HCT116 (cell line): ENCODE measurements around the gene BLACAT1. TPM values are rescaled to one million over a fixed set of nuclear protein-coding genes. Genes with fewer than 3 reads are reported as not detected.

Source experiments
- ATAC-seq: fragments of 200-7000 bp; cut with Tn5 transposase; 2 replicates; pipeline ENCODE4 v1.9.1; 2020; ENCODE audit warnings: mild to moderate bottlenecking, moderate library complexity
- BruUV-seq: library from RNA; stranded (reverse); fragments of 400-500 nt; replicated peaks from 2 replicates; lab custom pipeline; 2021; lab: Mats Ljungman, UMichigan
- CTCF ChIA-PET: fragments of 300-600 bp; sonication (Branson Sonifier 250); formaldehyde crosslinking; loops from one replicate; lab custom pipeline; 2021; ENCODE audit warnings: antibody characterized with exemption; lab: Charles Lee
- POLR2A ChIA-PET: fragments of 300-600, 350-600 bp; sonication (Branson Sonifier 250); formaldehyde crosslinking; loops from one replicate; lab custom pipeline; 2021; ENCODE audit warnings: antibody characterized with exemption; lab: Charles Lee
- RAD21 ChIA-PET, 2 experiments: fragments of 300-600 bp; sonication (Branson Sonifier 250); formaldehyde crosslinking; loops; one replicate each; lab custom pipeline; 2023; ENCODE audit warnings: low total read pairs in 2 of 2; ENCODE audit not compliant: uncharacterized antibody in 2 of 2, unreplicated experiment in 2 of 2, low non-redundant PET in 1 of 2; lab: Charles Lee
- DNase-seq: peaks from one replicate; pipeline ENCODE4 v3.0.0-alpha.2; 2010; ENCODE audit warnings: low read depth, low spot score
- H2AFZ ChIP-seq: fragments of 200-600 bp; shearing (Covaris generic), sonication (generic); 2 replicates; pipeline ENCODE4 v1.6.1; 2017; ENCODE audit warnings: low read depth, mixed run types, mixed read lengths, antibody characterized with exemption, low read length; ENCODE audit not compliant: poor library complexity, severe bottlenecking
- H3K27ac ChIP-seq: 2 replicates; pipeline ENCODE4 v1.5.1; 2012; ENCODE audit warnings: low read depth, low read length
- H3K27me3 ChIP-seq: fragments of 200-600 bp; sonication (generic); 2 replicates; pipeline ENCODE4 v1.6.1; 2016; ENCODE audit warnings: mixed run types, low read length, mixed read lengths; ENCODE audit not compliant: insufficient read depth
- H3K36me3 ChIP-seq, 2 experiments: fragments of 200-500 bp in 1 of 2; fragments of 200-600 bp in 1 of 2; sonication (Bioruptor generic) in 1 of 2; sonication (generic) in 1 of 2; 2 replicates each; pipeline versions ENCODE4 v1.5.1 to v1.6.1; 2014 to 2016; ENCODE audit warnings: low read length in 2 of 2, inconsistent platforms in 1 of 2, mixed read lengths in 1 of 2, mixed run types in 1 of 2; ENCODE audit not compliant: insufficient read depth in 2 of 2, control insufficient read depth in 1 of 2
- H3K4me1 ChIP-seq, 2 experiments: fragments of 200-600 bp in 1 of 2; sonication (generic) in 1 of 2; 2 replicates each; pipeline versions ENCODE4 v1.5.1 to v1.6.1; 2012 to 2017; ENCODE audit warnings: low read length in 2 of 2, inconsistent platforms in 1 of 2, mild to moderate bottlenecking in 1 of 2, mixed read lengths in 1 of 2, mixed run types in 1 of 2, moderate library complexity in 1 of 2; ENCODE audit not compliant: insufficient read depth in 2 of 2, control insufficient read depth in 1 of 2
- H3K4me2 ChIP-seq: fragments of 200-600 bp; sonication (generic); 2 replicates; pipeline ENCODE4 v1.6.1; 2017; ENCODE audit warnings: mixed run types, low read length, mixed read lengths
- H3K4me3 ChIP-seq, 2 experiments: fragments of 200-600 bp in 1 of 2; sonication (generic) in 1 of 2; replicated peaks in 1 of 2; 2 replicates each; pipeline ENCODE4 v1.5.1; 2011 to 2016; ENCODE audit warnings: low read length in 2 of 2, control low read depth in 1 of 2, low read depth in 1 of 2, mild to moderate bottlenecking in 1 of 2, mixed read lengths in 1 of 2, mixed run types in 1 of 2
- H3K79me2 ChIP-seq: fragments of 200-600 bp; sonication (generic); 2 replicates; pipeline ENCODE4 v1.6.1; 2017; ENCODE audit warnings: mild to moderate bottlenecking, mixed run types, low read length, moderate library complexity, mixed read lengths; ENCODE audit not compliant: insufficient read depth
- H3K9ac ChIP-seq: fragments of 200-600 bp; sonication (generic); 2 replicates; pipeline ENCODE4 v1.6.1; 2016; ENCODE audit warnings: low read length, mixed read lengths
- H3K9me2 ChIP-seq: fragments of 200-600 bp; sonication (generic), shearing (Covaris generic); 2 replicates; pipeline ENCODE4 v1.6.1; 2017; ENCODE audit warnings: mixed run types, mild to moderate bottlenecking, moderate library complexity; ENCODE audit not compliant: insufficient read depth
- H3K9me3 ChIP-seq, 2 experiments: fragments of 200-500 bp in 1 of 2; fragments of 200-600 bp in 1 of 2; sonication (Bioruptor generic) in 1 of 2; sonication (generic) in 1 of 2; 2 replicates each; pipeline ENCODE4 v1.6.1; 2014 to 2017; ENCODE audit warnings: low read length in 2 of 2, mixed read lengths in 2 of 2, inconsistent platforms in 1 of 2, low read depth in 1 of 2, mild to moderate bottlenecking in 1 of 2, mixed run types in 1 of 2, moderate library complexity in 1 of 2; ENCODE audit not compliant: control insufficient read depth in 1 of 2, insufficient read depth in 1 of 2
- H4K20me1 ChIP-seq: fragments of 200-600 bp; sonication (generic), shearing (Covaris generic); 2 replicates; pipeline ENCODE4 v1.6.1; 2017; ENCODE audit warnings: mixed run types, mild to moderate bottlenecking, moderate library complexity; ENCODE audit not compliant: insufficient read depth
- ZNF274 ChIP-seq: fragments of 200-500 bp; sonication (Bioruptor generic); IDR thresholded peaks from 2 replicates; pipeline ENCODE4 v1.6.1; 2014; ENCODE audit warnings: mild to moderate bottlenecking, low read depth, low read length, inconsistent platforms
- intact Hi-C: fragments of 100-400 bp; cut with micrococcal nuclease; formaldehyde crosslinking; loops from 2 replicates; pipeline ENCODE4 v1.10.0; 2022
- total RNA-seq: library from RNA; stranded (reverse); gene quantifications from one replicate; pipeline ENCODE4 v1.2.1, GENCODE V29; 2021; ENCODE audit not compliant: unreplicated experiment
- TF ChIP-seq, protein P1 (sequence below), 3 experiments: fragments of 200-600 bp in 1 of 3; sonication (generic) in 1 of 3; IDR thresholded peaks in 2 of 3; conservative IDR thresholded peaks in 1 of 3; 2 replicates each; pipeline ENCODE4 v1.5.1; 2012 to 2017; ENCODE audit warnings: low read depth in 2 of 3, low read length in 2 of 3, antibody characterized with exemption in 1 of 3, borderline replicate concordance in 1 of 3, control low read depth in 1 of 3, mild to moderate bottlenecking in 1 of 3, mixed read lengths in 1 of 3, mixed run types in 1 of 3, moderate library complexity in 1 of 3; ENCODE audit not compliant: insufficient read depth in 1 of 3

BLACAT1 gene
- total RNA-seq, 1 experiment from 2014 or later, result 3.9 TPM

DNA sequence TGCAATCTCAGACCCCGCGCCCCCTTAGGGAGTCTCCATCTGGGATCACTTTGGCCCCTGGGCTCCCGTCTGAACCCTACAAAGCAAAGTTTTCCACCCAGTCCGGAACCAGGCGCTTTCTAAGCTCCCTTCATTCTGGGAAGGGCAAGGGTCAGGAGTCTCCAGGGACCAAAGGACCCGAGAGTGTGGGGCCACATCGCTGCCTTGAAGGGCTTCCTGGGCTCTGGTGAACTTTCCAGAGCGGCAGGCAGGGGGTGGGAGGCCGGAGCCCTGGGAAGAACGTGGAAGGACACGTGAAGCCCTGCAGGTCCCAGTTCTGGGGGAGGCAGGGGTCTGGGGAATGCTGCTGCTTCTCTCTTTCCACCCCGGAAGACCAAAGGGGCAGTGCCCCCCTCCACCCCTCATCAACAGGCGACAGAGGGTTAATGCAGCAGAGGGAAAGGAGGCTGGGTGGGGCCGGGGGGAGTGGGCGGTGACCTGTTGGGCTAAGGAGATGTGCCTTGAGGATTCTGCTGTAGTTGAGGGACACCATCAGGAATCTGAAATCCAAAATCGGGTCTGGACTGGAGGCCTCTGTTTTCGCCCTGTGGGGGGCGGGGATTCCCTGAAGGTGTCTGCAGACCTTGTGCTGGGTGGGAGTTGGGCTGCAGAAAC lies 49.4 kb upstream of the BLACAT1 start:
- Histone ChIP-seq H3K36me3 (no peaks in the 10 kb centered on the region), H3K4me3 (peak overlapping the region; percentile 75 to 76), H3K27me3 (no peaks in the 10 kb centered on the region), H3K9me2 (no peaks in the 10 kb centered on the region), H3K4me1 (peaks cover 12 to 29% of the 10 kb centered on the region in 2 experiments), H3K27ac (peak overlapping the region; percentile 86), H4K20me1 (no peaks in the 10 kb centered on the region), H3K79me2 (peaks cover 23% of the 10 kb centered on the region; the same call in 1 of the 2 replicates), H3K9ac (peak overlapping the region; percentile 82), H3K4me2 (peak overlapping the region; percentile 97), H2AFZ (no peak overlapping the region), H3K9me3 (no peaks in the 10 kb centered on the region)
- CTCF ChIA-PET, result interaction anchor here (1.0 kb wide), 2 partner anchors 17 to 19 kb away, joined by 4 to 5 read pairs; no protein-coding TSS in a partner anchor
- TSS peak; percentile 61 for BruUV-seq
- DNase-seq (no peak), ATAC-seq (peak; percentile 25)
- RAD21 ChIA-PET, result interaction anchor here in 1 of 2 experiments (0.5 kb wide), 1 partner anchor 70 kb away, joined by 3 read pairs; no protein-coding TSS in a partner anchor
- intact Hi-C loops, result no loop called here
- TF ChIP-seq, protein P1, sequence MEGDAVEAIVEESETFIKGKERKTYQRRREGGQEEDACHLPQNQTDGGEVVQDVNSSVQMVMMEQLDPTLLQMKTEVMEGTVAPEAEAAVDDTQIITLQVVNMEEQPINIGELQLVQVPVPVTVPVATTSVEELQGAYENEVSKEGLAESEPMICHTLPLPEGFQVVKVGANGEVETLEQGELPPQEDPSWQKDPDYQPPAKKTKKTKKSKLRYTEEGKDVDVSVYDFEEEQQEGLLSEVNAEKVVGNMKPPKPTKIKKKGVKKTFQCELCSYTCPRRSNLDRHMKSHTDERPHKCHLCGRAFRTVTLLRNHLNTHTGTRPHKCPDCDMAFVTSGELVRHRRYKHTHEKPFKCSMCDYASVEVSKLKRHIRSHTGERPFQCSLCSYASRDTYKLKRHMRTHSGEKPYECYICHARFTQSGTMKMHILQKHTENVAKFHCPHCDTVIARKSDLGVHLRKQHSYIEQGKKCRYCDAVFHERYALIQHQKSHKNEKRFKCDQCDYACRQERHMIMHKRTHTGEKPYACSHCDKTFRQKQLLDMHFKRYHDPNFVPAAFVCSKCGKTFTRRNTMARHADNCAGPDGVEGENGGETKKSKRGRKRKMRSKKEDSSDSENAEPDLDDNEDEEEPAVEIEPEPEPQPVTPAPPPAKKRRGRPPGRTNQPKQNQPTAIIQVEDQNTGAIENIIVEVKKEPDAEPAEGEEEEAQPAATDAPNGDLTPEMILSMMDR (IDR thresholded peaks at IDR 0.05 in 2 of 3, conservative IDR thresholded peaks at IDR 0.05 in 1 of 3; ENCODE audit: borderline replicate concordance in 1 of 3, insufficient read depth in 1 of 3, low read depth in 2 of 3, low read length in 2 of 3), result peak in 1 of 3 experiments; percentile 19; a peak in 1 of 6 replicates
- TF ChIP-seq ZNF274, result no peak
- POLR2A ChIA-PET, result no interaction called here
